Testis (tissue), 2 donors: ENCODE results near the gene FDXR.
"Not testable (repeated sequence)": the region's sequence is repeated elsewhere in the genome, so short reads cannot be mapped to it uniquely, and the experiment has no call there.

Source experiments
- CTCF ChIP-seq, 3 experiments: fragments of 450-650 bp in 2 of 3; fragments of 200-600 bp in 1 of 3; sonication (generic) in 1 of 3; IDR thresholded peaks; one replicate each; pipeline ENCODE4 v1.5.1; 2016 to 2019; ENCODE audit warnings: antibody characterized with exemption in 3 of 3, mild to moderate bottlenecking in 2 of 3, moderate library complexity in 1 of 3
- POLR2A ChIP-seq: fragments of 450-650 bp; IDR thresholded peaks from one replicate; pipeline ENCODE4 v1.6.1; 2017; ENCODE audit warnings: antibody characterized with exemption, mild to moderate bottlenecking, moderate library complexity

GRCh38 chr17:74906214-74906793, 33.5 kb upstream of the FDXR start:
- TF ChIP-seq CTCF (IDR thresholded peaks at IDR 0.05); POLR2A: not testable (repeated sequence)
